ENCODE measurements around the gene NAP1L4. TPM values are rescaled to one million over a fixed set of nuclear protein-coding genes. Genes with fewer than 3 reads are reported as not detected.

NAP1L4 gene
- polyA plus RNA-seq, 3 donors = 181 to 220 (median 190) TPM

- DNase-seq (ENCODE audit: extremely low read depth in 1 of 11, low read depth in 9 of 11, low spot score in 4 of 11) = no peak
Measured at GRCh38 chr11:2902784-2903671, 89.1 kb downstream of the NAP1L4 start.

- DNase-seq (ENCODE audit: extremely low read depth in 1 of 11, low read depth in 9 of 11, low spot score in 4 of 11) = peak in 7 of 11 donors; percentile 56 to 83 (median 68)
Measured at GRCh38 chr11:2901854-2902783, 90.0 kb downstream of the NAP1L4 start.

GRCh38 chr11:2901196-2901796 lies 90.8 kb downstream of the NAP1L4 start:
- no peak for DNase-seq (ENCODE audit: extremely low read depth in 1 of 11, low read depth in 9 of 11, low spot score in 4 of 11)

- DNase-seq (ENCODE audit: extremely low read depth in 1 of 11, low read depth in 9 of 11, low spot score in 4 of 11) = no peak
Measured at GRCh38 chr11:2899080-2899783, 92.9 kb downstream of the NAP1L4 start.

- DNase-seq (ENCODE audit: extremely low read depth in 1 of 11, low read depth in 9 of 11, low spot score in 4 of 11) = no peak
Measured at GRCh38 chr11:2898366-2899079, 93.6 kb downstream of the NAP1L4 start.

- DNase-seq (ENCODE audit: extremely low read depth in 1 of 11, low read depth in 9 of 11, low spot score in 4 of 11) = no peak
Measured at GRCh38 chr11:2897048-2897447, 95.1 kb downstream of the NAP1L4 start.

GRCh38 chr11:2896047-2896446 lies 96.1 kb downstream of the NAP1L4 start:
- DNase-seq (ENCODE audit: extremely low read depth in 1 of 11, low read depth in 9 of 11, low spot score in 4 of 11) = no peak

Other genes starting within 250 kb of the NAP1L4 start
- 100 to 1,000 TPM; 109 to 150 (median 142) TPM for gene CDKN1C, start 106.6 kb downstream of the NAP1L4 start, polyA plus RNA-seq (ENCODE audit: insufficient read length in 3 of 3)
- 1 to 10 TPM in 1 of 3 donors, under 1 TPM in 2; 0.42 to 1.7 (median 0.75) TPM for gene PHLDA2, start 62.9 kb downstream of the NAP1L4 start, polyA plus RNA-seq (ENCODE audit: insufficient read length in 3 of 3)
- 10 to 100 TPM; 24.2 to 29.0 (median 25.4) TPM for gene CARS1, start 65.1 kb upstream of the NAP1L4 start, polyA plus RNA-seq (ENCODE audit: insufficient read length in 3 of 3)
- 10 to 100 TPM; 17.8 to 26.2 (median 21.2) TPM for gene OSBPL5, start 173.0 kb upstream of the NAP1L4 start, polyA plus RNA-seq (ENCODE audit: insufficient read length in 3 of 3)
- gene MRGPRG, start 226.5 kb upstream of the NAP1L4 start, polyA plus RNA-seq (ENCODE audit: insufficient read length in 3 of 3) = not detected
- not detected for gene MRGPRE, start 240.1 kb upstream of the NAP1L4 start, polyA plus RNA-seq (ENCODE audit: insufficient read length in 3 of 3)

Data from renal cortex interstitium (tissue), 11 donors.